ENCODE measurements around the gene PHAF1. TPM values are rescaled to one million over a fixed set of nuclear protein-coding genes. Genes with fewer than 3 reads are reported as not detected.

The PHAF1 gene
- total and polyA plus RNA-seq, 2 of the 8 experiments (the other 6 are each of a cell fraction or from before 2014, with no cell fraction given): 18.6 to 26.4 TPM

GRCh38 chr16:67091906-67092566 is 17.7 kb upstream of the PHAF1 start:
- Histone ChIP-seq H3K9me3 (ENCODE audit: insufficient read depth in 2 of 2, low read depth in 1 of 2, low read length in 1 of 2) (no peaks in the 10 kb centered on the region), H4K91ac (replicated peaks; ENCODE audit: insufficient read length, low read length) (no peak overlapping the region), H3K4me1 (replicated peaks in 1 of 4; ENCODE audit: control insufficient read depth in 3 of 4, insufficient read depth in 4 of 4, low read length in 3 of 4) (no peaks in the 10 kb centered on the region), H3K79me2 (ENCODE audit: control insufficient read depth in 1 of 2, insufficient read depth in 2 of 2, low read length in 2 of 2) (no peaks in the 10 kb centered on the region), H3K4me2 (ENCODE audit: insufficient read depth in 1 of 2, low read depth in 2 of 2, low read length in 2 of 2) (no peak overlapping the region), H3K4me3 (ENCODE audit: extremely low read depth in 1 of 4, insufficient read depth in 2 of 4, low read depth in 3 of 4, low read length in 4 of 4) (no peak overlapping the region), H3K79me1 (ENCODE audit: low read depth, low read length) (no peaks in the 10 kb centered on the region), H2BK12ac (ENCODE audit: low read depth, low read length) (no peak overlapping the region), H3K23me2 (ENCODE audit: low read depth, low read length) (no peaks in the 10 kb centered on the region), H3K18ac (ENCODE audit: extremely low read depth, low read length) (no peak overlapping the region), H2BK20ac (ENCODE audit: low read length) (no peak overlapping the region), H3K56ac (replicated peaks; ENCODE audit: insufficient read length, low read depth, low read length) (no peak overlapping the region), H3K14ac (ENCODE audit: insufficient read length) (no peak overlapping the region), H3K27me3 (replicated peaks in 1 of 4; ENCODE audit: control insufficient read depth in 3 of 4, extremely low read depth in 1 of 4, insufficient read depth in 3 of 4, low read length in 3 of 4) (no peaks in the 10 kb centered on the region), H3K36me3 (ENCODE audit: control insufficient read depth in 2 of 4, insufficient read depth in 4 of 4, low read length in 3 of 4) (no peaks in the 10 kb centered on the region), H3K23ac (ENCODE audit: insufficient read length) (no peak overlapping the region), H3K27ac (ENCODE audit: low read depth, low read length) (no peak overlapping the region), H3K4ac (replicated peaks; ENCODE audit: insufficient read length, low read depth, low read length) (no peak overlapping the region), H3K9ac (replicated peaks in 1 of 4; ENCODE audit: extremely low read depth in 1 of 4, low read depth in 3 of 4, low read length in 3 of 4) (no peak overlapping the region), H4K8ac (ENCODE audit: extremely low read depth, insufficient read depth, low read length) (no peak overlapping the region), H2AFZ (ENCODE audit: low read length) (no peak overlapping the region), H4K5ac (ENCODE audit: insufficient read length, low read depth, low read length) (no peak overlapping the region), H2BK120ac (replicated peaks; ENCODE audit: low read depth, low read length) (no peak overlapping the region), H2BK5ac (ENCODE audit: low read depth, low read length) (no peak overlapping the region), H2AK5ac (ENCODE audit: low read depth, low read length) (no peak overlapping the region), H4K20me1 (replicated peaks in 1 of 2; ENCODE audit: control insufficient read depth in 1 of 2, insufficient read depth in 2 of 2, low read length in 2 of 2) (peaks cover 0 to 2% of the 10 kb centered on the region in 2 experiments), H2BK15ac (ENCODE audit: low read length) (no peak overlapping the region)
- FAIRE-seq: no peak
- no peak for DNase-seq (ENCODE audit: low read depth in 1 of 2, low spot score in 2 of 2)
- CTCF ChIA-PET (ENCODE audit: partially characterized antibody): interaction anchor here (1.3 to 2.5 kb wide), 2 partner anchors 12 to 78 kb away, joined by 4 to 9 read pairs; no protein-coding TSS in a partner anchor
- 90% methylated on average over 4 of the region's 4 CpGs; no CpG with 5 or more reads in 1 of the 2 experiments for WGBS, 2 experiments (ENCODE audit: extremely low coverage in 1 of 2, insufficient coverage in 1 of 2, insufficient read length in 1 of 2, insufficient replicate concordance in 2 of 2, low coverage in 1 of 2, low lambda C conversion rate in 2 of 2, missing lambda C conversion rate in 1 of 2)
- POLR2A ChIA-PET (ENCODE audit: partially characterized antibody): no interaction called here
- TF ChIP-seq HDAC6 (IDR thresholded peaks at IDR 0.05; ENCODE audit: low read depth, low read length): no peak
- no peak for TF ChIP-seq ATF3 (IDR thresholded peaks at IDR 0.05; ENCODE audit: insufficient read depth, low read depth, low read length)
- TF ChIP-seq RFX5 (IDR thresholded peaks at IDR 0.05; ENCODE audit: borderline replicate concordance, low read depth, low read length): no peak
- no peak for TF ChIP-seq SP1 (IDR thresholded peaks at IDR 0.05; ENCODE audit: low read depth, low read length)
- no peak for TF ChIP-seq FOSL1 (IDR thresholded peaks at IDR 0.05; ENCODE audit: insufficient read depth, low read depth, low read length)
- no peak for TF ChIP-seq E2F6 (IDR thresholded peaks at IDR 0.05)
- TF ChIP-seq SIX5 (IDR thresholded peaks at IDR 0.05; ENCODE audit: low read depth, low read length): no peak

Measured in H1 (cell line).